HG02798 (cell line): ENCODE data around the gene KLHL29.
A peak's percentile ranks its signal among the peaks of the same experiment; 100 is the strongest.

Experiments used
- ATAC-seq: cut with Tn5 transposase; IDR thresholded peaks from one replicate; pipeline ENCODE4 v1.9.1; 2021; ENCODE audit warnings: mild to moderate bottlenecking; ENCODE audit not compliant: unreplicated experiment, poor library complexity

The KLHL29 gene

DNA sequence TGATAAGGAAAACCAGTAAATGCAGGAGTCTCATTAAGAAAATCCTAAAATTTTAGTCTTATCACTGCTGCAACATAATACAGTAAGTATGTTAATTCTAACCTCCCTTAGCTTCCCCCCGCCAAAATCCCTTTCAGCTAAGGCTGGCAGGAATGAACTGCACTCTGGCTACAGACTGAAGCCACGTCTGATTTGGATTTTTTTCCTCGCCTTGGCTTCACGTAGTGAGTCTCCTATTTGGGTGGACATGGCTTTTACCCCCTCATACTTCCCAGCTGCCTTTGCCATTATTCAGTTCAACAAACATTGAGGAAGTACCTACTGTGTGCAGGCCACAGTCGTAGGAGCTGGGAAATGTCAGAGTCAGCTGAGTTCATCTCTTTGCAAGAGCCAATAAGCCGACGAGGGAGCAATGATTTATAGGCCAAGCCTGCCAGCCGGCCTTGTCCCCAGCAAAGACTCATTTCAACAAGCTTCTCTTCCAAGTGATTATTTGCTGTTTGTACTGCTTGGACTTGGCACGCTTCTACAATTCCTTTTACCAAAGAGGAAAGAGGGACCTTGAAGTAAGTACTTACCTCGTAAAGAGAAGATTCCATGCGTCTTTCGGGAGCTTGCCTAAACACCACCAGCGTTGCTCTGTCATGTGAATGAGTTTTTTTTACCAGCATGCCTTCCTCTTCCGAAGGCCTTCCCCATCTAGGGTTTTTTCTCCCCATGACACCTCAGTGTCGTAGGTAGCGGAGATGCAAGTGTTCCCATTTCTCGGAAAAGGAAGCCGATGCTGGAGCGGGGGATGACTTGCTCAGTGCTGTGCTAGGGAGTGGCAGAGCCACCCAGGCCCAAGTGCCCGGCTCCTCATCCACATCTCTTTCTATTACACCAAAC, 138.6 kb downstream of the KLHL29 start:
- no peak for ATAC-seq

DNA sequence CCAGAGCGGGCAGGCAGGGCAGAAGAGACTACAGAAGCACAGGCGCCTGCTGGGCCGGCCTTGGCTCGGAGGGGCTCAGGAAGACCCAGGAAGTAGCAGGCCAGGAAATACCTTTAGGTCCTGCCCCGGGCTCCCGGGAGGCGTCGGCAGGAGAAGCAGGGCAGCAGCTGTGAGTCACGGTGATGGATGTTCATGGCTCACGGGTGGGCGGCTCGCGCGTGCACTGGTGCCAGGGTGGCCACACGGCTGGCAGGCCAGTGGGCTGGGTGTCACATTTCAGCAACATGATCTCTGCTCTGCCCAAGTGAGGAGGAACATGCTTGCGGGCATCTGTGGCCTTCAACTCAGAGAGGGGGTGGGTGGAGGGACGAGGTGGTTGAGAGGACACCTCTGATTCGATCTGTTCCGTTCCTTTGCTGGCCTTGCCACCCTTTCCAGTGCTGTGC, 139.3 kb downstream of the KLHL29 start:
- ATAC-seq, result no peak

DNA sequence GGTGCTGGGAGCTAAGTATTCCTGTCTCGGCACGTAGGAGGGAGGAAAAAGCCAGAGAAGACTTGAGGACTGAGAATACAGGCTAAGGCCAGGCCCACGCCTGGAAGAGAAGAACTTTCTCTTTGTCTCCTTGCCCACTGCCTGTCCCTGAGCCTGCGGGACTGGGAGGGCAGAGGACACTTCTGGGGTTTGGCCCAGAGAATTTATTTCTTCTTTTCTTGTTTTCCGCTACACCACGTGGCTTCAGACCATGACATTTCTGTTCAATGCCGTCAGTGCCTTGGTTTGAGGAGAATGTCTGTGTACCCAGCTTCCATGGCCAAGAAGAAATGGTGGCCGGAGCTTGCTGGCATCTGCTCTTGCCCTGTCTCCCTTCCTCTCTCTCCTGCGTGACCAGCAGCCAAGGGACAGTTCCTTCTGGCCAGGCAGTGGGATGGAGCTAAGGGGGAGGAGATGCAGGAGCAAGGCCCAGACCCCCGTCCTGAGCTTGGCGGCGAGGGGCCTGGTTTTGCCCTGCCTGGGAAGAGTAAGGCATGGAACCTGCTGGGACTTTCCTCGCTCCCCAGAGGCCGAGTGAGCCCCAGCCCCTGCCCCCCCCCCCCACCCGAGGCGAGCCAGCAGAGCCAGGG, 140.3 kb downstream of the KLHL29 start:
- ATAC-seq, result no peak

DNA sequence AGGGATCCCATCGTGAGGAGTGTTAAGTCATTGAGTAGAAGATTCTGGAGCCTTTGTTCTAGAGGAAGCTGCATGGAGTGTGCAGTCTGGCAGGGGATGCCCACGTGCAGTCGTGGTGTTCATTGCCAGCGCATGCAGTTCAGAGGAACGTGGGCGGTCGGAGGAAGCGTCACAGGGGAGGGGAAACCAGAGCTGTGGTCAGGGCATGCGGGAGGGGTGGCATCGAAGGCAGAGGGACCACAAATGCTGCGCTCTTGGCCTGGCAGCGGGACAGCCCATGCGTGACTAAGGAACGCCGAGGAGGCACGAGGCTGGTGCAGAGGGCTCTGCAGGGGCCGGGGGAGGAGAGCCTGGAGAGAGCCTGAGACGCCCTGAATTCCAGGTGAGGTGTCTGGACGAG, 141.1 kb downstream of the KLHL29 start:
- ATAC-seq, result no peak

DNA sequence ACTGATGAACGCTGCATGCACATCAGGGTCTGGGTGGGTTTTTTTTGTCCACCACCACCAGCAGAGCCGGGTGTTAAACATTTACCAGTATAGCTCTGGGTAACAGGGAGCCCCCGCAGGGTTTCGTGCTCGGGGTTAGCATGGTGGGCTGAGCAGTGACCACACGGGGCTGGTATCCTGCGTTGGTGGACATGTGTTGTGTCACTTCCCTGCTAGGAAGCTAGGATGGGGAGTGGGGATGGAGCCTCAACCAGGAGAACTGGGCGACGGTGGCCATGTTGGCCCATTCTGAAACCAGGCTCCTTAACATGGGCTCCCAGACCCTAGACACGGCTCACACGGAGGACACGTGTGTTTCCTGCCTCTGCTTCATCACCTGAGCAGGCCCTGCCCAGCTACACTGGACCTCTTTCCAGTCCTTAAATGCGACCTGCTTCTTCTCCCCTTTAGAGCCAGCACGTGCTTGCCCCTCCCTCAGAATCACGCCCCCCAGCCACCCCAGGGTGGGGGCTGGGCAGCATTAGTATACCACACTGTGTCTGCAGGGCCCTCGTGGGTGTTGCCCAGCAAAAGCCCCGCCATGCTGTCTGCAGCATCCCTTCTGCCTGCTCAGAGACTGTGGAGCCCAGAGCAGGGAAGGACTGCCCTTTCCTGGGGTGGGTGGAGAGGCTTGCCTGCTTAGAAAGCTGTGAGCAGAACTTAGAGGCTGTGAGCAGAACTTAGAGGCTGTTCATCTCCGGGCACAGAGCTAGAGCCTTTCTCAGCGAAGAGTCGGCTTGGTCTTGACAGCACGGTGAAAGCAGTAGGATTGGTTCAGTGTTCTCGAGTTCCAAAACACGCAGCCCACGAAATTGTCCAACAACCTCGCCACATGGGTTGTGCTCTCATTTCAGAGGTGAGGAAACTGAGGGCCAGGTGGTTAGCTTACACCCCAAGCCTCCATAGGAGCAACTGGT, 142.1 kb downstream of the KLHL29 start:
- ATAC-seq, result no peak

DNA sequence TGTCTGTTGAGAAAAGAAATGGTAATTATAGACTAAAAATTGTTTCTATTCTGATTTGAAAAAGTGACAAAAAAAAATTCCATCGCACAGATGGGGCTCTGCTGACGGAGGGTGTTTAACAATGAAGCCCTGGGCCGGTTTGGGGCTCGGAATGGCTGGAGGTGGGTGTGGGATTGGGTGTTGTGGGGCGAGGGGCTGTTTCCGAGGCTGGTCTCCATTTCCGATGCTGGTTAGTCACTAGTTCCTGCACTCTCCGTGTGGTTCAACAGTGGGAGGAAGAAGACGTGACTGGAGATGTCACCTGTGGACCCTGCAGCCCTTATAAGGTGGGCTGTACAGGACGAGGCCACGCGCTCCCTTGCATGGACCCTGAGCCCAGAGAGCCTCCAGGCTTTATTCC, 143.2 kb downstream of the KLHL29 start:
- no peak for ATAC-seq

DNA sequence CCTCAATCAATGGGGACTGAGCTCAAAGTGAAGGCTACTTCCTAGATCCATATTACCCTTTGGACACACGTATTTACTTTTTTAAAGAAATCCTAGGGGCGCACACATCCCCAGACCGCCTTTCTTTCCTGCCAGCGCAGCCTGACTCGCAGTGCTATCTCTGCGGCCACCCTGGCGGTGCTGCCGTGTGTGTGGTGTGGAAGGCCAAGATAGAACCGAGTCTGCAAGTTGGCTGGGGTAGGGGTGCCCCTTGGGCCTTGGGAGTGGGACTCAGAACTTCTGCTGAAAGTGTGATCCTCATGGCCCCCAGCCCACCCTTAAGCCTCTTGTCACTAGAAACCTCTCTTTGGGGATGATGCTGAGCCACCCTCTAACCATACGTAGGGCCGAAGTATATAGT, 143.7 kb downstream of the KLHL29 start:
- no peak for ATAC-seq

DNA sequence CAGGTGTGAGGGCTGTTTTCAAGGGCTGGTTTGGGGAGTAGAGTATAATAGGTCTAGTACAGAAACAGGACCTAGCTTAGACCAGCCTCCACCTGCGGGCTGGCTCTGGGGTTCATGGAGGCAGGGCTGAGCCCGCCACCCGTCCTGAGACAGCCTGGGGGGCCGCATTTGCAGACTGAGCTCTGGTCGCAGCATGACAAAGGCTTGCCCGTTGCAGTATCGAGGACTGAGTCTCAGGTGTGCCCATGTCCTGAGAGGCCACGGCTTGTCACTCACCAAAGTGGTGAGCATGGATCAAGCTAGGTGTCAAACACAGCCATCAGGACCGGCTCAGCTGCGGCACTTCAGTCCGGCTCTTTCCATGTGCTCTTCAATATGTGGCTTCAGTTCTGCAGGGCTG, 144.7 kb downstream of the KLHL29 start:
- no peak for ATAC-seq

DNA sequence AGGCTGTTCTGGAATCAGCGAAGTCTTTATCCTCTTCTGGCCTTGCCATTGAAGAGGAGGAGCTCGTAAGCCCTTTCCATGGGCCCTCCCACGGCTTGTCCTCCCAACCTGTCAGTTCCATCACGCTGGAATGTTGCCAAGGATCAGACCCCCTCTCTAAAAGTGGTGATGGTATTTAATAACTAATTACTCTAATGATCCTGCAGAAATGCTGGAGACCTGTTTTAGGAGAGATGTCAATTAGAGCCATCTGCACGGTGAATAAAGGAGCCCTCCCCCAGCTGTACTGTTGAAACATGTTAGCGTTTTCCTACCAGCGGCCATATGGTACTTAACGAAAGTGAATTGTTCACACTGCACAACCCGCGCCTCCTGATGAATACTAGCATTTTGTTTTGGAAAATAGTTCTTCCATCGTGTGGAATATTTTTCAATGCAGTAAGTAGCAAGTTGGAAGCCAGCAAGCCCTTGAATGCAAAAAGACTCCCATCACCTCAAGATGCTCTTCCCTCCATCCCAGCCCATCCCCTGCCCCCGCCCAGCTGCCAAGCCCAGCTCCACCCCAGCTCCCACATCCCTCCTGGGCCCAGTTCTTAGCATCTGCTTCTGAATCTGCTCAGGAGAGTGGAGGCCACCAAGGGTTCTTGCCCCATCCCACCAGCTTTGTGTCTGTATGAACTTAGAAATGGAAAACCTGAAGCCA, 145.4 kb downstream of the KLHL29 start:
- ATAC-seq, result no peak

DNA sequence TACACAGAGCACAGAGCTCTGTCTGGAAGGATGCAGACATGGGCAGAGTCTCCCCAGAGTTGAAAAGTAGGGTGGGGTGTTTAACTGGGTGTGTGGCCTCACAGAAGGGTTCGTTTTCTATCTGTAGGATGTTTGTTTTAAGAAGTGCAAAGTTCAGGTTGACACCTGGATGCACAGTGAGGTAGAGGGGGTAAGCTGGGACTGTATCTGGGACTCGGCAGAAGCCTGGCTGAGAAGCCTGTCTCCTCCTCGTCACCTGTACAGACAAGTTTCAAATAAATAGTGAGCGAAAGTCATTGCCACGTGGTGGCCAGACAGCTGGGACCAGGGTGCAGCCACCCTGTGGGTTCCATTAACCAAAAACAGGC, 145.9 kb downstream of the KLHL29 start:
- ATAC-seq, result no peak

DNA sequence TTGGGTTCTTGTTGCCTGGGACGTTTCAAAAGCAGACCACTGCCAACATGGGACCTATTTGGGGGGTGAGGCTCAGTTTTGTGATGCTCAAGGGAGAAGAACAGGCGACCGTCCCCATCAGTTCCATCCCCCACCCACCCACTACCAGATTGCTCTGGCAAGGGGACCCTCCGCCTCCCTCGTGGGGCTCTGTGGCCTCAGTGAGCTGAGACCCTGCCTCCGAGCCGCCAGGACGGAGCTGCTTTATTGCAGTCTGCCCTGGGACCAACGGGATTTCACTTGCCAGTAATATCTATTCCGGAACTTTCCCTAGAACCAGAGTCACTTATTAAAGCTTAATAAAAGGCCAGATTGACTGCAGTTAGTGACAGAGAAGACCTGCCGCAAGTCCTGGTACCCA, 146.3 kb downstream of the KLHL29 start:
- ATAC-seq, result no peak

DNA sequence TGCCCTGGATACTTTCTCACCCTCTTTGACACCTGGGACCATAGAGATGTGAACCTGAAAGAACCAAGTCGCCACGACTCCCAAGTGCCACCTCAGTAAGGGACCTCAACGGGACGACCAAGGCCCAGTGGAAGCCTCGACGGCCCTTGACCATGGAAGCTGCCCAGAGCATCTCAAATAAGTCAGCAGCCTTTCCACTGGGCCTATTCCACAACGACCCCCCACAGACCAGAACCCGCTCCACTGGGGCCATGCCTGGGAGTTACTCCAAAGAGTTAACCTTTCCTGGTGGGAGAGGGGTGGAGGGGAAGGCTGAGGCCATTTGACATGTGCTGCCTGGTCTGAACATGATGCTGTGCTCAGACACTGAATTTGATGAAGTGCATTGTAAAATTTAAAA, 146.9 kb downstream of the KLHL29 start:
- ATAC-seq, result no peak

DNA sequence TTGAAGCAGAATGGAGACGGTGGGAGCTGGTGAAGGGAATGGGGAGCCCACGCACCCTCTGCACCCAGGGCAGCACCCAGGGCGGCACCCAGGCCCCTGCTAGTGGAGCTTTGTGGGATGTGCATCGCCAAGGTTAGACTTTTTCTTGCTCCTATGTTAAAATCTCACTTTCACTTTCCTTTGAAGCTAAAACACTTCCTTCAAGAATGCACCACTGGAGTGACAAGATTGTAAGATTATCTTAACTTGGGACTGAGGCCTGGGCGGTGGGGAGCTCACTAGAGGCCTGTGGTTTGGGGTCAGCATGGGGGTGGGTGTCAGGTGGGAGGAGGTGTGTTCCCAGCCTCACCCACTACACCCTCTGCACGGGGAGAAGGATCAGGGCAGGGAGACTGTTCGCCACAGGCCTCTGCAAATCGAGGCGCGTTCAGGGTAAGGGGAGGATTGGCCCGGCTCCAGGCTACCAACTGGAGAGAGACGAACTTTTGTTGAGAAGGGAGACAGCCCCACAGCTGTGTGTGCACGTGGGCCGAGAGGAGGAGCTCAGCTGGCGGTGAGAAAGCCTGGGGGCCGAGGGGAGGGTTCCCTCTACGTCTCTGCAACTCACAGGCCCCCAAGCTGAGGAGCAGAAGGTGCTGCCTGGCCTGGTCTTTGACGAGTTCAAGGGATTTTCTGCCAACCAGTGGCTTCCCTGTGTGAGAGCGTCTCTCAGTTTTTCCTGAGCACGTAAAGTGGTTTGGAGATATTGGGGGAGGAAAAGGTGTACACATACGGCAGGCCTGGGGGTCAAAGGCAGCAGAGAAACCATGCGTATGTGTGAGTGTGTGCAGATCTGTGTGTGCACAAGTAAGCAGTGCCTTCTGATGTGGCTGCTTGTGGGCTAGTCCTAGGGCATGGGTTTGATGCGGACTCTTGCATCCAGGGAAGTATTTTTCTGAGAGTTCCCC, 147.7 kb downstream of the KLHL29 start:
- ATAC-seq, result peak; percentile 52

DNA sequence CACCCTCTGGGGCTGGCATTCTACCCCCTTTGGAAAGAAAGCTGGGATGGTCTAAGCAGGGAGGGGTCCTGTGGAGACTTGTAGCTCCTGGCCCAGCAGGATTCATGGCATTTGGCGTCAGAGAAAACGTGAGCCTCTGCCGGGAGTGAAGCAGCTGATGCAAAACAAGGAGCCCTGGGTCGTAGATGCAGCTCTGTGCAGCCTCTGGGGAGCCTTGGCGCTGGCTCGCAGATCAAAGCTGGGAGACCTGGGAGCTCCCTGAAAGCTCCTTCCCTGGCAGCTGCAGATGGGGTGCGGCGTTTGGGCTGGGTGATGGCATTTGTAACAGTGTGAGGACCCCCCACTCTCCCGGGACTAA, 148.3 kb downstream of the KLHL29 start:
- ATAC-seq, result no peak

DNA sequence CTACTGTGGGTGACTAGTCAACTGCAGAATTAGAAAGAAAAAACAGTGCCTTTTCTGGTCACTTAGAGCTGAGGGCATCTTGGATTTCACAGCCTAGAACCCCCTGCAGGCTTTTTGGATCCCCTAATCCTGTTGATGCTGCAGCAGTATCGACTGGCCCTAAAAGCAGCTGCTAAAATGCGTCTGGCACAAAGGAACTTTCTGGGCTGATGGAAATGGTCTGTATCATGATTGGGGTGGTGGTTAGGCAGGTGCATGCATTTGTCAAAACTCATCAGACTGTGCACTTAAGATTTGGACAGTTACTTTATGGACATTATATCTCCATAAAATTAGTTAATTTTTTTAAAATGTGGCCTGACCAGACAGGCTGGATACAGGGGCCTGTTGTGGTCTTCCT, 149.8 kb downstream of the KLHL29 start:
- ATAC-seq, result no peak

DNA sequence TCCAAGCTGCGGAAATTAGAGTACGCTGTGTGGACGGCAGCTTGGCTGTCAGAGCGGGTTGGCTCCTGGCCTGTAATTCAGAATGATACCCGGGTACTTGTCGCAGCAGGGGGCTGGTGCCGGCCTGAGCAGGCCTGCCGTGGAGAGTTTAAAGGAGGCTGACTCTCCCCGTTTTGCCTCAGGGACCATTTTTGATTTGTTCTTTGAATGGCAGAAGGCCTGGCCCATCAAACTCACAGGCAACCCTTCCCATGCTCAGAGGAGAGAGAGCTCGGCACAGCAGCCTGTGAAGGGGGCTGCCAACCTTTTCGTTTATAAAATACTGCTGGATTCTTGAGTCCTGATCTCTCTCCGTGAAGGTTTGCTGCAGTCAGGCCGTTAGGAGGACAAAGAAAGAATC, 151.3 kb downstream of the KLHL29 start:
- no peak for ATAC-seq

DNA sequence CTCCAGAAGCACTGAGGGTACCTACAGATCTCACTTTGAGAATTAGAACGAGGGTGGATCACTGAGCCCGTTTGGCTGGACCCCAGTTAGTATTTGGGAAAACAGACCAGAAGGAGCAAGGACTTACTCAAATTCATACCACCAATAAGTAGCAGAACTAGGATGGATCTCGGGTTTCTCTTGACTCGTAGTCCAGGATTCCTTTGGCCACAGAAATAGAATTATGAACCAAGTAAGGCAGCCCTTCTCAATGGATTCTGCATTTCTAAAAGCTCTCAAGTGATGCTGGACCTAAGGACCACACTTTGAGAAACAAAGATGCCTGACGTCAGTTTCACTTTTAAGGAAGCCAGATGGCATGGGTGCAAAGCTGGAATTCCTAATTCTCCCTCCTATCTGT, 153.0 kb downstream of the KLHL29 start:
- ATAC-seq, result no peak

DNA sequence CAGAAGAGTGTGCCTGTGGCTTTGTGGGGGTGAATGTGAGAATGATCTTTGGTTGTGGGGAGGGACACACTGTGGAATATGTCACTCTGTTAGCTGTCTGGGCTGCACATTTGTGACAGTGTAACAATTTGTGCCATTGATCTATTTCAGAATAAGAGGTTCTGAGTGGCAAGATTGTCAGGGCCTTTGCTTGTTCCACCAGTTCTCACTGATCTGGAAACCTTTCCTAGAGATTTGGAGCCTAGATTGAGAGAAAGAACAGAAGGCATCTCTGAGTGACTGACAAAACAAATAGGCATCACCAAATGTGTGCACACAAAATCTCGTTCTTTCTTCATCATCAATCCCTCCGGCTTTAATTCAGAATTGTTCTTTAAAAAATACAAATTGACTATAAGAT, 153.6 kb downstream of the KLHL29 start:
- ATAC-seq, result no peak

DNA sequence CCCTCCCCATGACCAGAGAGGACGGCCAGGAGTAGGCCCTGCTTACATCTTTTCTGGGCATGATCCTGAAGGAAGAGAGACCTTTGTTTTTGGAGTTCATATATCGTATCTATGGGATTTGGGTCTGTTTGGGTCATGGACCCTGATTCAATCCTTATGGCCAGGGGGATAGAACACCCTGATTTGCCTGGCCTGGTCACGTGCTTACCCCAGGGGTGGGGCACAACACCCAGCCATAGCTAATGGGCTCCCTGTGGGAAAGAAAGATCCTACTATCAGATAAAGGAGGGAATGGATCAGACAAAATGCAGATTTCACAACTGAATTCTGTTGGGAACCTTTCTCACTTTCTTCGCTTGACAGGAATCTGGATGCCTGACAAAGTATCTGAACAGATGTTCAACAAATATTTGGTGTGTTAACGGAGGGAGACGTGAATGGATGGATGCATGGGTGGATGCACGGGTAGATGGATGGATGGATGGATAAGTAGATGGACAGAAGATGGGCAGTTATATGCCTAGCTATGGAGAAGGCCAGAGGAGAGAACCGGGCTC, 155.9 kb downstream of the KLHL29 start:
- no peak for ATAC-seq
